GM21381 (cell line): ENCODE data around the gene VARS2.
A peak's percentile ranks its signal among the peaks of the same experiment; 100 is the strongest.
"Not testable (repeated sequence)": the region's sequence is repeated elsewhere in the genome, so short reads cannot be mapped to it uniquely, and the experiment has no call there.

Experiments
- ATAC-seq: cut with Tn5 transposase; IDR thresholded peaks from one replicate; pipeline ENCODE4 v1.9.1; 2021; ENCODE audit warnings: mild to moderate bottlenecking, moderate library complexity; ENCODE audit not compliant: unreplicated experiment

The VARS2 gene

GRCh38 chr6:30914076-30914853 lies at the start of gene VARS2:
VARS2 (plus strand) TSS chr6:30914238; CDS start chr6:30914837, 599 bp downstream.
- peak; percentile 94 for ATAC-seq

GRCh38 chr6:30864325-30864724 lies 49.7 kb upstream of the VARS2 start:
- no peak for ATAC-seq

- ATAC-seq, result not testable (repeated sequence)
These were observed 44.7 kb upstream of the VARS2 start for GRCh38 chr6:30869241-30869749.

GRCh38 chr6:30870546-30870945 lies 43.5 kb upstream of the VARS2 start:
- ATAC-seq, result no peak

- no peak for ATAC-seq
These were observed 42.4 kb upstream of the VARS2 start for GRCh38 chr6:30871592-30872183.

- no peak for ATAC-seq
These were observed 40.8 kb upstream of the VARS2 start for GRCh38 chr6:30873137-30873640.

- not testable (repeated sequence) for ATAC-seq
These were observed 40.2 kb upstream of the VARS2 start for GRCh38 chr6:30873795-30874194.

- ATAC-seq, result no peak
These were observed 38.6 kb upstream of the VARS2 start for GRCh38 chr6:30875244-30876038.

GRCh38 chr6:30876039-30876730 lies 37.9 kb upstream of the VARS2 start:
- no peak for ATAC-seq

GRCh38 chr6:30877419-30878262 lies 36.4 kb upstream of the VARS2 start:
- no peak for ATAC-seq

GRCh38 chr6:30879684-30880427 lies 34.2 kb upstream of the VARS2 start:
- ATAC-seq, result no peak

- ATAC-seq, result no peak
These were observed 33.3 kb upstream of the VARS2 start for GRCh38 chr6:30880698-30881252.

GRCh38 chr6:30881392-30882203 lies 32.4 kb upstream of the VARS2 start:
- ATAC-seq, result no peak

GRCh38 chr6:30882204-30882758 lies 31.8 kb upstream of the VARS2 start:
- no peak for ATAC-seq

GRCh38 chr6:30882759-30883684 lies 31.0 kb upstream of the VARS2 start:
- no peak for ATAC-seq

- no peak for ATAC-seq
These were observed 30.1 kb upstream of the VARS2 start, which contains the start of gene DDR1 for GRCh38 chr6:30883685-30884520. DDR1 (plus strand) TSS chr6:30884519; CDS start chr6:30888730, 4,211 bp downstream.
